Urothelium cell line (cell line): ENCODE measurements around the gene ATP2B2.
A peak's percentile ranks its signal among the peaks of the same experiment; 100 is the strongest.

Source experiments
- DNase-seq: peaks from one replicate; pipeline ENCODE4 v3.0.0; 2011; ENCODE audit warnings: low spot score, mixed read lengths
- FAIRE-seq: peaks from 2 replicates; lab custom pipeline; 2011; peaks lifted over from hg19 to GRCh38; lab: Jason Lieb, UNC

Gene ATP2B2

DNA sequence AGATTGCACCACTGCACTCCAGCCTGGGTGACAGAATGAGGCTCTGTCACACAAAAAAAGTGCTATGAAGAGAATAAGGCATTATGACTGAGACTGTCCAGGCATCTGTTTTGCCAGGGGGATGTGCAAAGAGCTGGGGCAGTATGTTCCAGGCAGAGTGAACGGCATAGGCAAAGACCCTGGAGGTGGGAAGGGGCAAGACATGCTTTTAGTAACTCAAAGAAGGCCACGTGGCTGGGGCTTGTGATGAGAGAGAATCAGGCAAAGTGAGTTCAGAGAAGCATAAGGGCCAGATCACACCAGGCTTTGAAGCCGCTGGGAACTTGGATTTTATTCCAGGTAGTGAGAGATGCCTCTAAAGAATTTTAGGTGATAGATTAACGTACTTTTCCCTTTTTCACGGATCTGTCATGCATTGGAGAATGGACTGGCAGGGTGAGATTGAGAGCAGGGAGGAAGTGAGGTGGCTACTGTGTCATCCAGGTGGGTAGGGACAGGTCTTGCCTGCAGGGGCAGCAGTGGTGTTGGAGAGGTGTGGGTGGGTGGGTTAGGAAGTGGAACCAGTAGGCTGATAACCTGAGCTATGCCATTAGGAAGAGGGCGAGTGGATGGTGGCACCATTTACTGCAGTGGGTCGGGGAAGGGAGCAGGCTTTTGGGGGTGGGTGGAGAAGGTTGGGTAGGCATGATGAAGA lies 31.7 kb downstream of the ATP2B2 start:
- DNase-seq (no peak), FAIRE-seq (no peak)

DNA sequence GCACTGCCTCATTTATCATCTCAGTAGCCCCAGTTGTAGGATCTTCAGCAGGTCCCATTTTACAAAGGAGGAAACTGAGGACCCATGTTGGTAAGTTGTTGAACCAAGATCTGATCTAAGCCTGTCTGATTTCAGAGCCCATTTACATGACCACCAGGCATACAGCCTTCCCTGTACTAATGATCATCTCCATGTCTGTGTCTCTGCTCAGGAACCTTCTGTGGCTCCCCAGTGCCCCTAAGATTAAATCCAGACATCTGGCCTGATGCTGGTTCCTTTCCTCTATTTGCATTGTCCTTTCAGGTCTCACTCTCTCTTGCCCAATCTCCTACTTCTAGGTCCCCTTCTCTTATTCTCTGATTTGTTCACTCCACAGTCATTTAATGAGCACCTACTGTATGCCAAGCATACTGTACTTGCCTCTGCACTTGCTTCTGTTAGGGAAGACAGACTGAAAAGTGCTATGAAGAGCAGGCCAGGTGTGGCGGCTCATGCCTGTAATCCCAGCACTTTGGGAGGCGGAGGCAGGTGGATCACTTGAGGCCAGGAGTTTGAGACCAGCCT lies 32.4 kb downstream of the ATP2B2 start:
- FAIRE-seq, result no peak
- DNase-seq, result no peak

DNA sequence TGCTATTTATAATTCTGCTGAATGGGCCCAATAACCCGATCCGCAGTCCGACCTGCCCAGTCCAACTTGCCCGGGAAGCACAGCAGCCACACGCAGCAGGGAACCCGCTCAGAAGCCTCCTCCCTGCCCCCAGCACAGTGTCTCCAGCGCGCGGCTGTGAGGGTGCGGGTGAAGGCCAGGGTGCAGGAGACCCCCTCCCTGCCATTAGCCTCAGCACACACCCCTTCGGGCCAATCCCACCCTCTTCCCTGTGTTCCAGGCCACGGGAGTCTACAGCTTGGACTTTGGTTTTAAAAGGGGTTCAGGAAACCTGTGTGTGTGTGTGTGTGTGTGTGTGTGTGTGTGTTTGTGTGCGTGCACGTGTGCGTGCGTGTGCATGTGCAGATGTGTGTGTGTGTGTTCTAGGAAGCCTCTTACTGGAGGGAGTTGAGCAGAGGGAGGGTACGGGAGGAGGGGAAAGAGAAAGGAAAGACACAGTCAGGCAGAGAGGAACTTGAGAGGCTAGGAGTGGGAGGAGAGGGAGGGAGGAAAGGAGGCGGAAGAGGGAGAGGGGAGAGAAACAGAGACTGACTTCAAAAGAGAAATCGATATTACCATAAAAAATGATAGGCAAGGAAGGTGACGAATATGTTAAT lies 34.2 kb downstream of the ATP2B2 start:
- DNase-seq (no peak), FAIRE-seq (no peak)

DNA sequence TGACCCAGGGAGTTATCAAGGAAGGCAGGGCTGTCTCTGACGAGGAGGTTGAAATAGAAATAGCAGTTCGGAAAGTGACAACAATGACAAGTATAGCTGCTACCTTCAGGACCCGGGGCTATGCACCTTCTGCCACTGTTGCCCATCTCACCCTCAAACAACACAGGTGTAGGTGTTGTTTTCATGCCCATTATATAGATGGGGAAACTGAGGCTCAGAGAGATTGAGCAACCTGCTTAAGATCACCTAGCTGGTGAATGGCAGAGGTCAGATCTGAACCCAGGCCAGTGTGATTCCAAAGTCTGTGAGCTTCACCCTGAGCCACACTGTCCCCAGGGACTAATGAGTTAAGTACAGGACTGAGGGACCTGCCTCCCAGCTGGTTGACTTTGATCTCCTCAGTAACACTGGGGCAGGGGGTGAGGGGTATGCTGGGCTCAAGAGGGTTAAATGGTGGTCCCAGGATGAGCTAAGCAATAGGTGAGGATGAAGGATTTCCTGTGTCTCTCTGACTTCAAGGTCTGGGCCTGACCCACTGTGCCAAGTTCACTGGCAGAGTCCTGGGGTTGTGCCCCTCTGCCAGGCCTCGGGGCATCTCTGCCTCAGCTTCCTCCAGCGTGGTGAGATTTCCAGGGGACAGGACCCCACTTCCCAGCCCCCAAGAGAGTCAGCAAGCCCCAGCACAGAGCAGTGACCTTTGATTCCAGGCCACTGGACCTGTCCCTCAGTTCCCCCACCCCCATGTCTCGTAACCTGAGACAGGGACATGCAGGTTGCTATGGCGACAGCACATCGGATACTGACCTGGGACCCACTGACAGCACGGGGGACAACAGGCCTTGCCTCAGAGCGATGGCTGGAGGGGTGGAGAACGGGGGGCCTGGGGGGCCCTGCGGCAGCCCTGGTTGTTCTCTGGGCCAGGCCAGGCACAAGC lies 35.0 kb downstream of the ATP2B2 start:
- no peak for FAIRE-seq

DNA sequence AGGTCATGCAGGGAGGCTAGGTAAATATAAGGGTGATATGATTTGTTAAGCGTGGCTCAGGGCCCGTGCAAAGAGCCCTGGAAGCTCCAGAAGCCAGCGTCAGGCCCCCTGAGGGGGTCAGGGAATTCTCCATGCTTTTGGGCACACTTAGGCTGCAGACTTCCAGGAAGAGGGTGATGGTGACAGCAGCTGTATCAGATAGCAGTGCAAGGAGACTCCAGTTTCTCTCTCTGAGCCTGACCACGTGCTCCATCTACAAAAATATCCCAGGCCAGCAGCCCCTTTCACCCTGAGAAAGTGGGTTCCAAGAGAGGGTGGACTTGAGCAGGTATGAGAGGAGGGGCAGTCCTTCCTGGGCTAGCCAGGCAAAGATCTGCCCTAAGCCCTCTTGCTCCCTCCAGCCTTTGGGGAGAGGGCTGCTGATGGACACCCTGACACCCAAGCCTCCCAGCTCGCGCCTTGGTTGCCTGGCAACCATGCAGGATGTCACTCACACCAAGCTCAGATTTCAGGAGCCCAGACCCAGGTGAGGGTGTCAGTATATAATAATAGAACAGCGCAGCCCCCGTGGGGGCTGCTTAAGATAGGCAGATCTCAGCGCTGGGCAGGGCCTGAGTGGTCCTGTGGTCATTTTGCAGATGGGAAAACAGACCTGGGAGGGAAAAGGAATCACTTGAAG lies 35.8 kb downstream of the ATP2B2 start:
- FAIRE-seq (no peak), DNase-seq (no peak)

More for the DNA sequence above, 35.0 kb downstream of the ATP2B2 start:
- DNase-seq, result no peak

DNA sequence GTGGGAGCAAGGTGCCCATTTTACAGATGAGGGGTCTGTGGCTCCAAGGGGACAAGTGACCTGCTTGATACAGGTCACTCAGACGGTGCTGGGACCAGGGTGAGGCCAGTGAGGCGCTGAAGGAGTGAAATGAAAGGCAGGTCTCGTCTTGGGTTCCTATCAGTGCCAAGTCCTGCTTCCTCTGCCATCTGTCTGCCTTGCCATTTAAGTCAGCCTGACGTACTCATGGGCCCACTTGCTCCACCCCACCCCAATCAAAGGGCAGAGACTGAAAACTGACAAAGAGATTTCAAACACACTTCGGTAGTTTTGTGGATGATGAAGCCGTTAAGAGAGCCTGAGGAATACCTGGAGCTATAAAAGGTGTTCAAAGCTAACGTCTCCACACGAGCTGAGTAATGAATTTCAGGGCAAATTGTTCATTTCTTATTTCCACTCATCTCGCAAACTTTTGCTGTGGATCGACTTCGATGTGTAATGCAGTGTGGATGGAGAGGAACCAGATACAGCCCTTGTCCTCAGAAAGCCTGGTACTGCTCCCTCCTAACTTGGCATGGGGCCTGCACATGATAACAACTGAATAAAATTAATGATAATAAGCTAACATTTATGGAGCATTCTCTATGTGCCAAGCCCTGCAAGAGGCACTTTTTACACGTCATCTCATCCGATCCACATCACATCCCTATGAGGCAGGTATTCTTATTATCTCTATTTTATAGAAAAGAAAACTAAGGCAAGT lies 36.6 kb downstream of the ATP2B2 start:
- peak; percentile 37 for FAIRE-seq
- DNase-seq, result no peak

DNA sequence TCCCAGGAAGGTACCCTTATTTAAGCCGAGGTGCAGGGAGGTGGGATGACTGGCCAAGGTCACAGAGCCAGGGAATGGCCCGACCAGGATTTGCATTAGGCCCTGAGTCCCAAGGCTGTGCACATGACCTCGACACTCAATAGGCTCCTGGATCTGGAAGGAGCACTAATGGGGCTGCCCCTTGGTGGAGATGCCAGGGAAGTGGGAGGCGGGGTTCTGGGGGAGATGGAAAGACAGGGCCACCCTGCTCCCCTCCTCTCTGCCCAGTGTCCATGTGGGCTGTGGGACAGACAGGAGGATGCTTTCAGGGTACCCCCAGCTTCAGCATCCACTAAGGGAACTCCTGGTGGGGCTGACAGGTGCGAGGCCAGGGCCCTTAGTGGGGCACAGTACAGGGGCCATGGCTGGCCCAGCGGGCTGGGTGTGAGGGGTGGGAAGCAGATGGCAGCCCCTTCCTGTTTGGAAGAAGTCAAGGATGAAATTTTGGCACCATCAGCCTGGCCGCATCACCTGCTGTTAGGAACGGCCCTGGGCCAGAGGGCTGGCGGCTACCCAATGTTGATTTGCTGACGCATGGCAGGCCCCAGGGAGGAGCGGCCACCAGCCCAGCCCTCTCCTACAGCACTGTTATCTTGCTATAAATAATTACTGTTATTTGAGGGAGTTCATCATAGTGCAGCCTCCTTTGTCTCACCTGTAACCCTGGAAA lies 37.3 kb downstream of the ATP2B2 start:
- DNase-seq (no peak), FAIRE-seq (no peak)

DNA sequence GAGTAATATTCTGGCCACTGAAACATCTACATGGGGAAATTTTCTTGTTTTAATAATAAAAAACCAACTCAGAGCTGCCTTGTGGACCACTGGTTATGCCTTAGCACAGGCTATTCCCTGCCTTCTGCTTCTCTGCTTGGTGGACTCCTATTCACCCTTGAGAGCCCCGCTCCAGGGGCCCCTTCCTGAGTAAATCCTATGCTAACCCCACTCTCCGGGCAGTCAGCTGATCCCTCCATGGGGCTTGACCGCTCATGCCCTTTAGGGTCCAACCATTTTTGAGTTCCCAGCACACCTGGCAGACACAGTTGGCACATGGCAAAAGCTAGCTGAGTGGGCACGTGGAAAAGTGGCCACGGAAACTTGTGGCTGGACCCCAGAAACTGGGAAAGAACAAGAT lies 38.2 kb downstream of the ATP2B2 start:
- FAIRE-seq (no peak), DNase-seq (no peak)

DNA sequence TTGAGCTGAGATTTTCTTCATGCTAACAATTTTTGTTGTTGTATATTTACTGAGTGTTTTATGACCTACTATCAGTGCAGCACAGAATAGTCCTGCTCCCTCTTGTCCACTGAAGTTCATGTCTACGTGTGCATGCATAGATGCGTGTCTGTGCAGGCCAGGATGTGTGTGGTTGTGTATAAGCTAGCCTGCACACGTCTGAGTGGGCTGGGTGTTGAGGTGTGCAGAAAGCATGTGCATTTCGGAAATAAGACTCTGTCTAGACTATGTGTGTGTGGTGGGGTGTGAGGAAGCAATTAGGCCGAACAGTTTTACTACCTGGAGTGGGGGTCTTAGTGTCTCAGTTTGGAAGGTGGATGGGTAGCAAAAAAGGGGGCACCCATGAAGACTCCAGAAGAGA lies 39.2 kb downstream of the ATP2B2 start:
- FAIRE-seq (peak; percentile 74), DNase-seq (no peak)

DNA sequence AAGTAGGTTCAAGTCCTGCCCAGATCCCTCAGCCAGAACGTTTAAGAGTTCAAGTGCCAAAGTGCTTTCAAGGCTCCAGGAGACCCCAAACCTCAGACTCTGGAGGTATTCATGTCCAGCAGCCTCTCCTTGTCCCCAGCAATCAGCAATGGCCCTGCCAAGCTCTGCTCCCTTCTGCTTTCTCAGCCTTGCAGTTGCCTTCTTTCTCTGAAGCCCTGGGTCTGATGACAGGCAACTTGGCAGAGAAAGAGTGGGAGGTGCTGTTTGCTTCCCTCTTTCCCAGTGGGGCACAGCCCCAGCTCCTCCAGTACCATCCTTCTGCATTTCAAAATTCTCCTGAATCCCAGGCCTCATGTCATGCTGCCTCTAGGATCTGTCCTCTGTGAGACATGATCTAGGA lies 40.2 kb downstream of the ATP2B2 start:
- no peak for DNase-seq
- no peak for FAIRE-seq

DNA sequence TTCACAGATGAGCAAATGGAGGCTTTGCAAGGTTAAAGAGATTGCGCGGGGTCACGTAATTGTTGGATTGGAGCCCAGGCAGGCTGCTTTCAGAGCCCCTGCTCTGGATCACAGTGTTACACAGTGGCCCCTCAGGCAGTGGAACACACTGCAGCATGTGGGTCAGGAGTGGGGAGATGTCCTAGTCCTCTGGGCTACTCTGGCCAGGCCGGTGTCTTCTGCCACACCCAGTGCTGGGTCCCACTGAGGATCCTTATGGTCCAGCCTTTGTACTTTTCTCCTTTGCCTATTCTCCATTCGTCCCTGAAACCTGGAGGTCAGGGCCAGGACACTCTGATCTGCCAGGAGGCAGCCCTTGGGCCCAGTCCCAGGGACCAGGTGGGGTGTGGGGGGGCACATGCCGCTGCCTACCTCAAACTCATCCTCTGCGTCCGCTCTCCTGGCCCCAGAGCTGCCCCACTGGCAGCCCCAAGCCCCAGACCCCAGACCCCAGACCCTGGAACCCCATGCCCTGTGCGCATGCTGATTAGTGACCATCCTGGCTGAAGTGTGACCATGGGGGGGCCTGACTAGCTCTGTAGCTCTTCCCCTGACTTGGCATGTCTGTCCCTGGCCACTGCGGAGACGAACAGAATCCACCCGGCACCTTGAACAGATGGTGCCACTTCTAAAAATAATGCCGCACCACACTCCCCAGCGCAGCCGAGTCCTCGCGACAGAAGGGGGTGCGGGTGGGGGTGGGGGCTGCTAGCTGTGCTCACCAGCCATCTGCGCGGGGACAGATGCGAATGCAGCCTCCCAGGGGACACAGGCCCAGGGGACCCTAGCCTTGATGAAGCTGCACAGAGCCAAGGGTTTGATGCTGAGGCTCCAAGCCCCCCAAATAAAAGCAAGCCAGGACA lies 41.6 kb downstream of the ATP2B2 start:
- DNase-seq (no peak), FAIRE-seq (no peak)

DNA sequence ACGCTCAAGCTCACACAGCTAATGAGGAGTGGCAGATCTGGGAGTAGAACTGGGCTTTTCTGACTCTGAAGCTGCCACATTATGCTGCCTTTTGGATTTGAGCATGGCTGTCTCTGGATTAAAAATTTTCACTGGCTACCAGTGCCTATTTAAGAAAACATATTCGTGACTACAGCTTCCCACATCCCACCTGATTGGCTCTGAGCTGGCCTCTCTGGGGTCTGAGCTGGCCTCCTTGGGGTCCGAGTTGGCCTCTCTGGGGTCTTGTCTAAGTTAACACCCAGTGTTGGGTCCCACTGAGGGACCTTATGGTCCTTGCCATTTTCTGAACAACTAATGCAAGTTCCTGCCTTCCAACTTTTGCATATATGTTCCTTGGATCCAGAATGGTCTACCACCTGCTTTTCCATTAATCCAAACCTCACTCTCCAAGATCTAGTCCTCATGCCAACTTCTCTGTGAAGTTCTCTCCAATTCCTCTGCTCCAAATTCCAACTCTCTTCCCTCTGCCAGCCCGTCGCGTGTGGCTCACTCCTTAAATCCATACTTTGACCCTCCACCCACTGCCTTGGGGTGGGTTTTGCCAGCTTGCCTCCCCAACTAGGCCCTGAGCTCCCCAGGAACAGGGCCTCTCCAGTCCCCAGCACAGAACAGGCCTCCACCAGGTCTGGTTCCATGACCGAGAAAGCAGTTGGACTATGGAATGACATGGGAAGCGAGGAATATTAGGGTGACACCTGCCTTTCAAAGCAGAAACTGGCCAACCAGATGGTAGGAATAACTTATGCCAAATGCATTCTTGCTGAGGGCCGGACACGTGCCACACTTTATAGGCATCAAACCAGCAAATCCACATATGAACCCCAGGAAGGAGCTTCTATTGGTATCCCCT lies 42.5 kb downstream of the ATP2B2 start:
- DNase-seq (no peak), FAIRE-seq (no peak)

DNA sequence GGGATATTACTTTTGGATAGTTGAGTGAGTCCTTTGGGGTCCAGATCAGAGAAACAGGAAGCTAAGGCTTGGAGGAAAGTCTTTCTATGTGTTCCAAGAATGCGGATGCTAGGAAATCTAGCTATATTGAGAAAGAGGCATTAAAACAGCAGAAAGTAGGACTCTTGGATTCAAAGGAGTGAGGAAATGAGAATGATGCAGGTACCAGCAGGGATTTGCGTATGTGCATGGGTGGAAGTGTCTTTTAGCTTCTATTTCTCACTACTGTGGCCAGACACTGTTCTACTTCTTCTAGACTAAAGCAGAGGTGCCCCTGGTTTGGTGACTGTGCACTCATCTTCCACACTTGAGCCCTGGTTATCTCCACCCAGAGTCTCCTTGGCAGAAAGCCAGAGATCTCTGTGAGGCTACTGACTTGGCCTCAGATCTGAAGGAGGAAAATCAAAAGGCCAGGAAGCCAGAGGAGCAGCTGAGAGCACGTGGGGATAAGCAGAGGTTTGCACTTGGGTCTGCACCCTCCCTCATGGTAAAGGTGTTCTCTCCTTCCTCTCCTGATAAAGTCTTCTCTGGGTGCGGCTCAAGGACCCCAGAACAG lies 44.3 kb downstream of the ATP2B2 start:
- DNase-seq, result no peak
- FAIRE-seq, result no peak

DNA sequence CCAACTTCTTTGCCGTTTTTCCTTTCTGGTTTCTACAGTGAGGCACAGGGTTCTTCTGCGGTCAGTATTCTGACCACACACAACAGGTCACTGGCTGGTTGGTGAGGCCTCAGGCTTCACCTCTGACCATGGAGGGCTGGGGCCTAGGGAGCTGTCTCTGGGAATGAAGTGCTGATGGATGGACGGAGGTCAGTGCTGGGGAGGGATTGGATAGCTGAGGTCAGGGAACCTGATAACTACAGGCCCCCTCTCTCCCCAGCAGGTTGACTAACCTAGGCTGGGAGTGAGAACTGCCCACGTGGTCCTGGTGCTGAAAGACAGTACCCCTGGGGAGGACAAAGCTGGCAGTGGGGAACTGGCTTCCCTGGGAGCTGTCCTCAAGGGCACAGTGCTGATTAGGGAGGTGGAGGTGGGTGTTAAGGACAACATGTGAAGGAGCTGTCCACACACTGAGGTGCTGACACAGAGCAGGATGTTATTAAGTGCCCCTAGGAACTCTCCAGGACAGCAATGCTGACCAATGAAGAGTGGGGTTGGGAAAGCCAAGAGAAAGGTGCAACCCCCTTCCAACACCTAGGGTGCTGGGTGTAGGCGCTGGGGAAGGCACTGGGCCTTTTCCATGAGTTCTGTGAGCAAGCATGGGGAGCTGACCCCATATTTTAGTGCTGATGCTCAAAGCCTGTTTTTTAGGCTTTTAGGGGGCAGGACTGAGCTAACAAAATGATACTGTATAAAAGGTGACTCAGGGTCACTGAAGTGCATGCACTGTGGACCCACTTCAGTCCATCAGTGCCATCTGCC lies 45.2 kb downstream of the ATP2B2 start:
- FAIRE-seq, result peak; percentile 56
- DNase-seq, result peak; percentile 94

DNA sequence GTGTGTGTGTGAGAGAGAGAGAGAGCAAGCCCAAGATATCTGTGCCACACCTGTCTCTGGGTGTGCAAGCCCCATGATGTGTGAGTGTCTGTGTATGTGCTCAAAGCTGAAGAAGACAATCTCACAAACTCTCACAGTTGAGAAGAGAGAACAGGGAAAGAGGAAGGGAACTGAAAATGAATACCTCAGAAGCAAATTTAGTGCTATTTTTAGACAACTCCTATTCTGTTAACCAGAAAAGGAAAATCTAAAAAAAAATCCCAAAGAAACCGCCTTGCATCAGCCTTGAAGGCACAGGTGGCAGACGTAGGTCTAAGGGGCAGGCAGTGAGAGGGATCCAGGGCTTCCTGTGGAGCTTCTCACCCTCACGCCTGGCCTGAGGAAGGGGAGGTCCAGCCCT lies 47.8 kb downstream of the ATP2B2 start:
- DNase-seq, result no peak
- no peak for FAIRE-seq

DNA sequence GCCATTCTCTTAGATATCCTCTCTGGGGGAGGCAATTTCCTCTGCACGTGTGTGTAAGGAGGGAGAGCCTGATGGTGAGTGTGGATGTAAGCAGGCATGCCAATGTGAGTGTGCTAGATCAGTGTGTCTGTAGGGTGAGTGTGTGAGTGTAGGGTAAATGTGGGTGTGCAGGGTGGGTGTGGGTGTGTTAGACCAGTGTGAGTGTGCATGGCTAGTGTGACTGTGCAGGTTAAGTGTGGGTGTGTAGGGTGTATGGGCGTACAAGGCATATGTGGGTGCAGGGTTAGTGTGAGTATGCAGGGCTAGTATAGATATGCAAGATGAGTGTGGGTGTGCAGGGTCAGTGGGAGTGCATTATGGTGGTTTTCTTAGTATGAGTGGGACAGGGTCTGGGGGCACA lies 48.4 kb downstream of the ATP2B2 start:
- FAIRE-seq, result no peak
- no peak for DNase-seq
